Karpas-422 (cell line): ENCODE measurements around the gene TTC34. TPM values are rescaled to one million over a fixed set of nuclear protein-coding genes. Genes with fewer than 3 reads are reported as not detected.
A peak's percentile ranks its signal among the peaks of the same experiment; 100 is the strongest.

Experiments used
- DNase-seq: peaks from one replicate; pipeline ENCODE4 v3.0.0-alpha.2; 2015
- H2AFZ ChIP-seq: fragments of 200-600 bp; sonication (generic); 2 replicates; pipeline ENCODE4 v1.6.1; 2014; ENCODE audit warnings: antibody characterized with exemption, low read length, mixed read lengths
- H3K27ac ChIP-seq: fragments of 200-600 bp; sonication (generic); 2 replicates; pipeline ENCODE4 v1.5.1; 2014; ENCODE audit warnings: mild to moderate bottlenecking, low read length, moderate library complexity
- H3K27me3 ChIP-seq: fragments of 200-600 bp; sonication (generic); 2 replicates; pipeline ENCODE4 v1.6.1; 2014; ENCODE audit warnings: low read length, mixed read lengths
- H3K36me3 ChIP-seq: fragments of 200-600 bp; sonication (generic); 2 replicates; pipeline ENCODE4 v1.6.1; 2014; ENCODE audit warnings: low read length, mixed read lengths; ENCODE audit not compliant: insufficient read depth
- H3K4me1 ChIP-seq: fragments of 200-600 bp; sonication (generic); 2 replicates; pipeline ENCODE4 v1.6.1; 2014; ENCODE audit warnings: mild to moderate bottlenecking, low read length, mixed read lengths
- H3K4me2 ChIP-seq: fragments of 200-600 bp; sonication (generic); 2 replicates; pipeline ENCODE4 v1.6.1; 2014; ENCODE audit warnings: low read length, low read depth, mild to moderate bottlenecking; ENCODE audit not compliant: poor library complexity, severe bottlenecking
- H3K4me3 ChIP-seq: fragments of 200-600 bp; sonication (generic); 2 replicates; pipeline ENCODE4 v1.5.1; 2014; ENCODE audit warnings: mild to moderate bottlenecking, antibody characterized with exemption, low read length, mixed read lengths
- H3K79me2 ChIP-seq: fragments of 200-600 bp; sonication (generic); 2 replicates; pipeline ENCODE4 v1.6.1; 2014; ENCODE audit warnings: mild to moderate bottlenecking, low read length, mixed read lengths
- H3K9ac ChIP-seq: fragments of 200-600 bp; sonication (generic); 2 replicates; pipeline ENCODE4 v1.6.0; 2014; ENCODE audit warnings: low read length
- H3K9me2 ChIP-seq: fragments of 200-600 bp; sonication (generic), shearing (Covaris generic); replicated peaks from 2 replicates; pipeline ENCODE4 v1.6.0; 2014; ENCODE audit warnings: mild to moderate bottlenecking, low read length, moderate library complexity; ENCODE audit not compliant: insufficient read depth
- H3K9me3 ChIP-seq: fragments of 300-700, 200-600 bp; sonication (generic); 2 replicates; pipeline ENCODE4 v1.6.1; 2014; ENCODE audit warnings: low read length, mixed read lengths
- H4K20me1 ChIP-seq: fragments of 200-600 bp; sonication (generic); 2 replicates; pipeline ENCODE4 v1.6.1; 2014; ENCODE audit warnings: mild to moderate bottlenecking, antibody characterized with exemption, low read length, low read depth; ENCODE audit not compliant: insufficient read depth
- total RNA-seq: library from RNA; depleted of rRNA; stranded (reverse); fragments of >200 nt; shearing (Covaris generic); gene quantifications from 2 replicates; pipeline ENCODE4 v1.2.3, GENCODE V29; 2014; ENCODE audit warnings: low replicate concordance

Gene TTC34
- total RNA-seq, 1 experiment from 2014 or later = 1.0 TPM

DNA sequence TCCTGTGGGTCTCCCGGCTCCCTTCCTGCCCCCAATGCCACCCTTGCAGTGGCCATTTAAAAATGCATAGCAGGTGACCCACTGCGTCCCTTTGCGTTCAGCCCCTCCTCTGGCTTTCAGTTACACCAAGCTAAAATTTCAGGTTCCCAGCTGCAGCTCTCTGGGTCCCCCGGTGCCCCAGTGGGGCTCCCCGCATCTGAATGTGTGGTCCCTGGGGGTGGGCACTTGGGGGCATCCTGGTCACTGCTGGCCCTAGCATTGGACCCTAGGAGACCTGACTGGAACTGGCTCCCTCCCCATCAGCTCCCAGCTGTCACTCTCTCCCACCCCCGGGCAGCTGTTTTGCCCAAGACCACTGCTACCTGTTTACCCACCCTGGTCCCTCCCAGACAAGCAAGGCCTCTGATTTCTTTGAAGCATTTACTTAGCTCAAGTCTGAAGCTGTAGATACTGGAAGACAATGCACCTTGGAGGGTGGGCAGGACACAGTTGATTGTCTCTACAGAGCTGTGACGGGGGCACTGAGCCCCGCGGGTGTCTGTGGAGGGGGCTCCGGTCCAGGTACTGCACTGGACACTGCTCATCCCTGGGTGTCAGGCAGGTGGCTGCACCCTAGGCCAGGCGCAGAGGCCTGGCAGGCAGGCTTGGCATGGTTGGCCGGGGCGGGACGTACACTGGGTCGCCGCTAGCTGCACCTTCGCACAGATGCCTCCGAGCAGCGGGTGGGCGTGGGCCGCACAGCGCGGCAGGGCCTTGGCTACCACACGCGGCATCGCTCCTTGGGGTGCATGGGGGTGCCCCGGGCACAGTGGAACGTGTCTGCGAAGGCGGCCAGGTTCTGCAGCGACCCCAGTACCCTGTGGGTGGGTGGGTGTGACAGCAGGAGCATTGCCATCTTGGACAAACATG, 211.0 kb downstream of the TTC34 start:
- no peaks in the 10 kb centered on the region for H3K9me3 ChIP-seq
- H2AFZ ChIP-seq = no peak overlapping the region
- no peak overlapping the region for H3K9ac ChIP-seq
- H3K9me2 ChIP-seq = no peaks in the 10 kb centered on the region
- H4K20me1 ChIP-seq = no peaks in the 10 kb centered on the region
- H3K27ac ChIP-seq = no peak overlapping the region
- no peak overlapping the region for H3K4me3 ChIP-seq
- H3K4me2 ChIP-seq = no peak overlapping the region
- no peaks in the 10 kb centered on the region for H3K36me3 ChIP-seq
- DNase-seq = no peak
- peaks cover 3% of the 10 kb centered on the region; the same call in 1 of the 2 replicates for H3K4me1 ChIP-seq
- H3K79me2 ChIP-seq = no peaks in the 10 kb centered on the region
- H3K27me3 ChIP-seq = no peaks in the 10 kb centered on the region

DNA sequence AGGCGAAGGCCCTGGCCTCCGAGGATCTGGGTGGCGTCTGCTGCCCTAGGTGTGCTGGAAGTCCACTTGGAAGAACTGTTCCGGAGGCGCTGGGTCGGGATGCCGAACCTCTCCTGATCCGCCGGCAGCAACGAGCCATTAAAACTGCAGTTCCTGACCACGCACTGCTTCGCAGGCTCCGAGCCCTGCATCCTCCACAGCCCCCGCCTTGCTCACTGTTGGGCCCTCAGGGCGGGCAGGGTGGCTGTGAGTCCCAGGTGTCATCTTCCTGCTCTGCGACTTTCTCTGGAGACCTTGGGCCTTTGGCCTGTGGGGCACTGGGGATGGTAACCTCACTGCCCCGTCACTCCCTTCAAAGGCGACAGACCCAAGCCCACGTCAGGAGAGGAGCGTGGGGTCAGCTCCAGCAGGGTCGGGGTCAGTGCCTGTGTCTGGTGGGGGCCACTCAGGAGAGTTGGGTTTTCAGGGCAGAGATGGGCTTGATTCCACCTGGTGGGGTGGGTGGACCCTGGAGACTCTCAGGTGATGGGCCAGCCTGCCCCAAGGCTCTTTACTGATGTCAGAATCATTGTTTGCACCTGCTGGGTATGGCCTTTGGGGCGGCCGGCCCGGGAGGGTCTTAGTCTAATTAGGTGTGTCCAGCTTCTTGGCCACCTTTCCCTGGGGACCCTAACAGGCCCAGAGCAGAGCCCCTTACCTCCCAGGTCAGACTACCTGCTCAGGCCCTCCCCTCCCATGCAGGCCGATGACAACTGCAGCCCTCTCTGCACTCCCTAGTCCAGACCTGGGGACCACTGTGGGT, 211.9 kb downstream of the TTC34 start:
- no peaks in the 10 kb centered on the region for H3K9me2 ChIP-seq
- no peaks in the 10 kb centered on the region for H4K20me1 ChIP-seq
- DNase-seq = no peak
- H3K27ac ChIP-seq = no peak overlapping the region
- H3K4me3 ChIP-seq = no peak overlapping the region
- no peak overlapping the region for H3K4me2 ChIP-seq
- peaks cover 11% of the 10 kb centered on the region for H3K4me1 ChIP-seq
- no peaks in the 10 kb centered on the region for H3K36me3 ChIP-seq
- H3K27me3 ChIP-seq = no peaks in the 10 kb centered on the region
- H3K9me3 ChIP-seq = no peaks in the 10 kb centered on the region
- no peak overlapping the region for H3K9ac ChIP-seq
- no peaks in the 10 kb centered on the region for H3K79me2 ChIP-seq
- H2AFZ ChIP-seq = no peak overlapping the region

DNA sequence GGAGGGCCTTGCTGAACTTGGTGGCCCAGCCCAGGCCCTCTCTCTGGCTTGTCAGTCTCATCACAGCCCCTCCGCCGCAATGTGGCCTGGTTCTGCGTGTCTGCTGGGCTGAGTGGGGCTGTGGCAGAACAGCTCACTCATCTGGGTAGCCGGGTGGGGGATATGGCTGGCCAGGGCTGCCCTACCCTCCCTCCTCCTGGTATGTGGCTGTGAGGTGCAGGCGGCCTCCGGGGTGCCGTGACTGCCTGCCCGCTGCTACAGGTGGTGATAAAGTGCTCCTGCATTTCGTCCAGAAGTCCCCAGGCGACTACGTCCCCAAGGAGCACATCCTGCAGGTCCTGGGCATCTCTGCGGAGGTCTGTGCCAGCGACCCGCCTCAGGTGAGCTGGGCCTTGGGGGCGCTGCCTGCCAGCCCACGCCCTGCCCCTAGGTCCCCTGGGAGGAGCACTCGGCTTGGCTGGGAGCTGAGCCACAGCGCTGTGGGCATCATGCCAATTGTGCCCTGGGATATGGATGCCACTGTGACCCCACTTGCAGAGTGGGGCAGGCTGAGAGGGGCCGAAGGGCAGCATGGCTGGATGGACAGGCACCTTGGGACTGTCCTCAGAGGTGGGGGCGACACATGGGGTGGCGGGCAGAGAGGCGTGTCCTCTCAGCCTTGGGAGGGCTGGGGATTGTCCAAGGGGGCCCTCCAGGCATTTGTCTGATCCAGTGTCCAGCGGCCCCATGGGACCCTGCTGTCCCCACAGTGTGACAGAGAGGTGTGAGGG, 212.6 kb downstream of the TTC34 start:
- H3K27me3 ChIP-seq = no peaks in the 10 kb centered on the region
- no peaks in the 10 kb centered on the region for H3K36me3 ChIP-seq
- DNase-seq = no peak
- H3K4me3 ChIP-seq = no peak overlapping the region
- no peaks in the 10 kb centered on the region for H3K79me2 ChIP-seq
- no peaks in the 10 kb centered on the region for H3K9me3 ChIP-seq
- H4K20me1 ChIP-seq = no peaks in the 10 kb centered on the region
- H3K9ac ChIP-seq = no peak overlapping the region
- H2AFZ ChIP-seq = no peak overlapping the region
- no peaks in the 10 kb centered on the region for H3K9me2 ChIP-seq
- H3K4me2 ChIP-seq = no peak overlapping the region
- peaks cover 16% of the 10 kb centered on the region for H3K4me1 ChIP-seq
- no peak overlapping the region for H3K27ac ChIP-seq

DNA sequence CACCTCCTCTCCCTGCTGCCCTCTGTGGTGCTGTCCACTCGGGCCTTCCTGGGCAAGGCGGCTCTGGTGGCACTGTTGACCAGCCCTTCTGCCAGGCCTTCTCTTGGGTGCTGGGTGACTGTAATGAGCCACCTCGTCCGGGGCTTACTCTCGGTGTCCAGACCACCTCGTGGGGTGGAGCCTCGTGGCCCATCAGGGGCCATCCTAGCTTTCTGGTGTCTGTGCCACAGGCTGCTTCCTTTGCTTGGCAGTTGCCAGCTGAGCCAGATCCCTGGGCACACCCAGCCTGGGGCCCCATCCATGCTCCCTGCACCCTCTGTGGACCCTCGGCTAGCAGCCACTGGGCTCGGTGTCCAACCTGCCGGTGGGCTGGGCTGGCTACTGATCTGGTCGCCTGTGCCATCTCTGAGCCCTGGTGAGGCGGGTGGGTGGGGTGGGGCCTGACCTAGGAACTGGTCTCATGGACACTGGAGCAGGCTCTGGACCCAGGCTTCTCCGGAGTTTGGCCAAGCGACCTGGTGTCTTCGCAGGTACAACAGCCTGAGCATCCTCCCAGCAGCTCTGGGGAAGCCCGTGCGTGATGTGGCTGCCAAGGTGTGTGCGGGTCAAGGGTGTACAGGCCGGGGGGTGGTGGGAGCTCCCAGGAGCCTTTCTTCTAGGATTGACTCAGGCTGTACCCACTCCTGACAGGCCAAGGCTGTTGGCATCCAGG, 213.5 kb downstream of the TTC34 start:
- H3K4me2 ChIP-seq = no peak overlapping the region
- H3K4me3 ChIP-seq = no peak overlapping the region
- H3K27me3 ChIP-seq = no peaks in the 10 kb centered on the region
- H3K9me3 ChIP-seq = no peaks in the 10 kb centered on the region
- no peak overlapping the region for H3K9ac ChIP-seq
- H3K4me1 ChIP-seq = peaks cover 16% of the 10 kb centered on the region
- no peaks in the 10 kb centered on the region for H3K9me2 ChIP-seq
- H3K79me2 ChIP-seq = no peaks in the 10 kb centered on the region
- no peaks in the 10 kb centered on the region for H4K20me1 ChIP-seq
- no peak for DNase-seq
- no peak overlapping the region for H3K27ac ChIP-seq
- H2AFZ ChIP-seq = no peak overlapping the region
- no peaks in the 10 kb centered on the region for H3K36me3 ChIP-seq

DNA sequence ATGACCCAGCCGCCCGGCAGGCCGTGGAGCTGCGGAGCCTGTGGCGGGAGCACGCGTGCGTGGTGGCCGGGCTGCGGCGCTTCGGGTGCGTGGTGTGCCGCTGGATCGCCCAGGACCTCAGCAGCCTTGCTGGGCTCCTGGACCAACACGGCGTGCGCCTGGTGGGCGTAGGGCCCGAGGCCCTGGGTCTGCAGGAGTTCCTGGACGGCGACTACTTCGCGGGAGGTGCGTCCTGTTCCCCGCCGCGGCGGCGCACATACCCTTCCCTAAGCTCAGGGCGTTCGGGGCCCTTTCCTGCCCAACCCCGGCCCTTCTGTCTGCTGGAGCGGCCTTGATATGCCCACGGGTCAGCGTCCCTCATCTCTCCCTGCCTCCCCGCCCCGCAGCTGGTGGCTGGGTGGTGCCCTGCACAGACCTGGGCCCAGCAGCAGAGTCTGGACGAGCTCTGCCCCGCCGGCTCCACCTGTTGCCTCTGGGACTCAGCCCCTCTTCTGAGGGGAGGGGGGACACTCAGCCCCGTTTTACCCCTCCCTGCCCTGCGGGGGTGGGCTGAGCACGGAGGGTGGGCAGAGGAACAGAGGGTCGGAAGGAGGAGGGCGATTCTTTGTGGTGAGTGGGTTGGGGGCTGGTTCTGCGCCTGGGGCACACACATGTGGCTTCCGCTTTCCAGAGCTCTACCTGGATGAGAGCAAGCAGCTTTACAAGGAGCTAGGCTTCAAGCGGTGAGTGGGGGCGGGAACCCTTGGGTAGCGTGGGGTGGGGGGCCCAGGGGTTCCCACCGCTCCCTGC, 214.2 kb downstream of the TTC34 start:
- Histone ChIP-seq H3K79me2 (no peaks in the 10 kb centered on the region), H3K36me3 (no peaks in the 10 kb centered on the region), H3K4me1 (peaks cover 16% of the 10 kb centered on the region), H2AFZ (no peak overlapping the region), H3K27me3 (no peaks in the 10 kb centered on the region), H3K9me3 (no peaks in the 10 kb centered on the region), H3K9me2 (no peaks in the 10 kb centered on the region), H3K27ac (no peak overlapping the region), H3K4me2 (peak overlapping the region; percentile 99), H4K20me1 (no peaks in the 10 kb centered on the region), H3K4me3 (peak overlapping the region; percentile 92; the same call in 1 of the 2 replicates), H3K9ac (no peak overlapping the region)
- no peak for DNase-seq

DNA sequence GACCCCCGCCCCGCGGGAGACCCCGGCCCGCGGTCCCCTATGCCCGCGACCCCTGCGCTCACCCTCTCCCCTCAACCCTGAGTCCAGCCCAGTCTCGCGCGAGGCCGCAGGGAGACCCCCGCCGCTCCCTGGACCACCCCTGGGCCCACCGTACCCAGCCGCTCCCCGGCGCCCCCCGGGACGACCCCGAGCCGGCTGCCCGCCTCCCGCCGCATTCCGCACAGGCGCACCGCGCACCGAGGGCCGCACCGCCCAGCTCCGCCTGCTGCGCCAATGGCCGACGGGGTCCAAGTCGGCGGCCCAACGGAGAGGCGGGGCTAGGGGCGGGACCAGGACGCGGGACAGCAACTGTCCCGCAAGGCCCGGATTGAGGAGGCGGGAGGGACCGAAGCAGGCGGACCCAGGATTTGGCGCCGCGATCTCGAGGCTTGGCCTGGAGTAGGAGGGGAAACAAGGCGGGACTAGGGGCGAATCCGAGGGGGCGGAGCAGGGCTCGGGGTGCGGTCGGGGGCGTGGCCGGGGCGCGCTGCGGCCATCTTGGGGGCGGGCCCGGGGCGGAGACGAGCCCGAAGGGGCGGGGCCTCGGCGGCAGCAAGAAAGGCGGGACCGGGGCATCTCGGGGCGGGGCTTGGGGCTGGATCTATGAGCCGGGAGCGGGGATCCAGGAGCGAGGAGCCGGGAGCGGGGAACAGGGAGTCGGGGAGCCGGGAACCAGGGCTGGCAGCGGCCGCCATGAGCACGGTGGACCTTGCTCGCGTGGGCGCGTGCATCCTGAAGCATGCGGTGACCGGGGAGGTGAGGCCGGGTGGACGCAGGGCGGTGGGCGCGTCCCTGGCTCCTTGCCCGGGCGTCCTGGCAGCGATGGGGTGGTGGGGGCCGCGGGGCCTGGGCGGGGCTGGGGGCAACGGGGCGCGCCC, 215.1 kb downstream of the TTC34 start, which contains the start of gene PRXL2B:
PRXL2B (plus strand) TSS at position 624 of the 917 bp plus-strand sequence; CDS start at position 733, 109 bp downstream.
- peak; percentile 98 for DNase-seq
- Histone ChIP-seq H3K4me3 (peak within 1 kb of the TSS; percentile 92), H3K79me2 (no peaks in the 10 kb centered on the region), H3K4me1 (peaks cover 16% of the 10 kb centered on the region), H3K36me3 (no peaks in the 10 kb centered on the region), H3K9me2 (no peaks in the 10 kb centered on the region), H3K9ac (peak within 1 kb of the TSS; percentile 96), H3K9me3 (no peaks in the 10 kb centered on the region), H3K27me3 (no peaks in the 10 kb centered on the region), H2AFZ (no peak within 1 kb of the TSS), H3K27ac (peak within 1 kb of the TSS; percentile 88), H3K4me2 (peak within 1 kb of the TSS; percentile 99), H4K20me1 (no peaks in the 10 kb centered on the region)
